ENCODE measurements around the gene ECT2.
"Not testable (repeated sequence)": the region's sequence is repeated elsewhere in the genome, so short reads cannot be mapped to it uniquely, and the experiment has no call there.

GRCh38 chr3:172827231-172827630 is 76.7 kb downstream of the ECT2 start:
- not testable (repeated sequence) for TF ChIP-seq POLR2AphosphoS5 (IDR thresholded peaks at IDR 0.05; ENCODE audit: borderline replicate concordance, low read depth, low read length); EZH2 (IDR thresholded peaks at IDR 0.05)
